GM21423 (cell line): ENCODE measurements around the gene NCOA6.

ENCODE experiments used
- ATAC-seq: cut with Tn5 transposase; IDR thresholded peaks from one replicate; pipeline ENCODE4 v1.9.1; 2021; ENCODE audit warnings: mild to moderate bottlenecking, moderate library complexity; ENCODE audit not compliant: unreplicated experiment

The NCOA6 gene

DNA sequence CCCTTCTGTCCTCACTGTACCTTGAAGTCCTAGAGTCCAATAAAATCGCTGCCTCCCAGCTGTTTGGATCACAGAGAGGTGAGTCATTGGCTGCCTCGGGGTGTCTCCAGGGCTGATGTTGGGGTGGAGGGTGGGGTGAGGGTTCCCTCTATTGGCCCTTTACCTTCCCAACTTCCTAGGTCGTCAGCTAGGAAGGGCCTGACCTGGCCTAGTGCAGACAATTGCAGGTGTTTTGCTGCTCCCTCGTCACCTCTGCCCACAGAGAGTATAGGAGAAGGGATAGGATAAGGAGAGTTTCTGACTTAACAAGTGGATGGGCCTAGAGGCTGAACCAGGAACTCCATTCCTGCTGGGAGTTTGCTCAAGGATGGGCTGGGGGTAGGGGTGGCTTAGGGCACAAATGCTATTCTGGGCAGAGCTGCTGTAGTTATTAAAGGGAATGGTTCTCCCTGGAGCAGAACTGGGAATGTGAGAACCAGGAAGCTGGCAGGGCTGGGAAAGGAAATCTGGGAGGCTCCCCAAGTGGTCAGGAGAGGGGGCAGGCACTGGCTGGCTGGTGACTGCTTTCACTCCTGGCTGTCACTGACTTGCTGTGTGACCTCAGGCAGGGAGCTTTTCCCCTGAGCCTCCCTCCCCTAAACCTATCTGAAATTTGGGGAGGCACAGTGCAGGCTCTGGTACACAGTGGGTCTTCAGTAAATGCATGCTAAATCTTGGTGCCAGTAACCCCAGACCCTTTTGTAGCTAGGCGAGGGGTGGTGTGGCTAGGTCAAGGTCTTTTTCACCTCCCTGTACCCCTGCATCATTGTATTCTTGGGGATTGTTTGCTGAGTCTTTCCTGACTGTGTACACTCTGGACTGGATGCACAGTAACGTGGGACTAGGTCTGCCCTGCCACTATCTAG is 119.8 kb downstream of the NCOA6 start:
- no peak for ATAC-seq

DNA sequence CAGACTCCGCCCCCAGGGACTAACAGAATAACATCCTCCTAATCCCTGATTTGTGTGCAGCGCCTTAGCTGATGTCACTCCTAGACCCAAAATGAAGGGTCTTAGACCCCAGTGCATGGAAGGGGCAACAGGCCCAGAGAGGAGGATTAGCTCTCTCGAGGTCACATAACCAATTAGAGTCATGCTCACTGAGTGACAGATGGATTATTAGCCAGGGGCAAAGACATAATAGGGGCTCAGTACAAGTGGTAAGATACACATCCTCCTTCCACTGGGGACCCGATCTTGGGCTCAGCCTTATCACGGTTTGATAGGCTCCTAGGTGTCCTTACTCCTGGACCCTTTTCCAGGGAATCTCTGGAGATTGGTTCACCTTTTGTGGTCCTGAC is 120.4 kb downstream of the NCOA6 start:
- no peak for ATAC-seq

DNA sequence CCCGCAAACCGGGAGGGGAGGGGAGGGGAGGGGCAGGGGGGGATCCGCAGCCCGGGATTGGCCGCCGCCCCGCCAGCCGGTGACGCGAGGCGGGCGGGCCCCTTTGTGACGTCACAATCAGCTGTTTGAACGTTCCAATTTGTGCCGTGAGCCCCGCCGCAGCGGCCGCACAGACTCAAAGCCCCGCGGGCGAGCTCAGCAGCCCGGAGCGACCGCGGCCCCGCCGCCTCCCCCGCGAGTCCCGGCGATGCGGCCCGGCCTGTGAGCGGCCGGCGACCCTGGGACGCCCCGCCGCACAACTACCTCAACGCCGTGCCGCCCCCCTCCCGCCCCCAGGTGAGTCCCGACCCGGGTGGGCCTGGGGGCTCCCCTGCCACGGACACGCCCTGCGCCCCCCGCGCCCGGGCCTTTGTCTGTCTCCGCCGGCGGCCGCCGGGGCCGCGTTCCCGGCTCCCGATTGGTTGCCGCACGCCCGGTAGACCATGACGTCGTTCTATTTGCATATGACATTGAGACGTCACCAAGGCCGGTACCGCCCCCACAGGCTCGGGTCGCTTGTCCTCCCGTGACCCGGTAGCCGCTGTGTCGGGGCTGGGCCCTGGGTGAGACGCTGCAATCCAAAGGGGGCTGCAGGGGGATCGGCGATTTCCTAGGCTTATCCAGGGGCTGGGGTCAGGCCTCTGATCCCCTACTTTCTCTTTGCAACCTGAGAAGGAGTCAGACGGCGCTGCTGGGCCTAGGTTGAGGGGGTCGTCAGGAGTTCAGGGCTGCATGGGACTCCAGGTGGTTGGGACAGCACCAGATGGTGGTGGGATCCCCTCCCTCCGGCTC is 121.1 kb downstream of the NCOA6 start, which contains the start of gene TP53INP2:
TP53INP2 (plus strand) TSS at position 168 of the 831 bp plus-strand sequence. CDS start 4,396 bp downstream, outside the sequence.
- peak; percentile 51 for ATAC-seq

DNA sequence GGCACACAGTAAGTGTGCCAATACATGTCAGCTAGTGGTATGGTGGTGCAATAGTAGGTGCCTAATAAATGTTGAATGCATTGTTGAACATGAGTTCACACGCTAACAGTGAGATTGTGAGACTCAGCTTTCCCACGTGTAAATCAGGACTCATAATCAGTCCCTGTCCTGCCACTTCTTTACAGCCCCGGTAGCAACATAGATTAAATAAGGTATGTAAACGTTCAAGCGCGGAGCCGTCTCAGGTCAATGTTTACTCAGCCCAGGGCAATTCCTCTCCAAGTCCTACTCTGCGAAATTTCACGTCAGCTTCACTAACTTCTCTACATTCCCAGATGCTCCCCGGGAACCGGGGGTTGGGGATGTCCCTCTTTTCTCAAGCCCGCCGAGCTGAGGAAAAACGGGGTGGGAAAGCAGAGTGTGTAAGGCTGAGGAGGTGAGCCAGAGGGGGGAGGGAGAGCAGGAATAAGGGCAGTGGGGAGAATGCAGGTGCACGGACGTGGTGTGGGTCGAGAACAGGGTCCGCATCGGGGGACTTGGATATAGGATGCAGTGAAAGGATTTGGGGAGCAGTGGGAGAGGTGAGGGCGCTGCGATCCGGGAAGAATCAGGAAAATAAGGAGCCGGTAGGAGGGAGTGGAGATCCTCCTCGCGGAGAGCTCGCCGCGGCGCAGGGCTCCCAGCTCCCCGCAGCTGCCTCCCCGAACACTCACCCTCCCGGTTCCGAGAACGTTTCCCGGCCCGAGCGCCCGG is 121.9 kb downstream of the NCOA6 start:
- no peak for ATAC-seq

DNA sequence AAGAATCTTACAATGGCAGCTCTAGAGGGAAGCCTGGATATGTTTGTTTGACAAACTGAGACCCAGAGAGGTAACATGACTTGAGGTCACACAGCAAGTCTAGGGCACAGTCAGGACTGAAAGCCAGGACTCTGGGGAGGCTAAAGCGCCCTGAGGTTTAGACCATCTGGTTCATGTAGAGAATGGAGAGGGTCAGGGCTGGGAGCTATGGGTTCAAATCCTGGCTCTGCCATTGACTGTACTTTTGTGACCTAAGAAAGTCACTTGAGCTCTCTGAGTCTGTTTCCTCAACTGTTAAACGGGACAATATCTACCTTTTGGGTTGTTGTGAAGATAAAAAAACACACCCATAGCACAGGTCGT is 122.4 kb downstream of the NCOA6 start:
- ATAC-seq, result no peak

DNA sequence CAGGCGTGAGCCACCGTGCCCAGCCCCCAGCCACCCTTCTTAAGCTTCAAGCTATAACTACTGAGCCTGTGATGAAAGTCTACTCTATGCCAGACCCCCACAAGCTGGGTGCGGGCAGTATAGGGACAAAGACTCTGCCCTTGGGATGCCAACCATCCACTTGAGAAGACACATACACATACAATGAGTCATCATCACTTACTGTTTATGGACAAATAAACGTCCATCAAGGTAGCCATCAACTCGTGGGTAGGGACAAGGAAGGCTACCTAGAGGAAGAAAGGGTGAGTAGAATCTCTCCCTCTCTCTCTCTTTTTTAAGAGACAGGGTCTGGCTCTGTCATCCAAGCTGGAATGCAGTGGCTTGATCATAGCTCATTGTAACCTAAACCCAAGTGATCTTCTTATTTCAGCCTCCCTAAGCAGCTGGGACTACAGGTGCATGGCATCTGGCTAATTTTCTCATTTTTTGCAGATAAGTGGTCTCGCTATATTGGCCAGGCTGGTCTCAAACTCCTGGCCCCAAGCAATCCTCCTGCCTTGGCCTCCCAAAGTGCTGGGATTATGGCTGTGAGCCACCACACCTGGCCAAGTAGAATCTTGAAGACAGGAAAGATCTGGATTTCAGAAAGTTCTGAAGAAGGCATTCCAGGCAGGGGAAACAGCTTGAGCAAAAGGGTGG is 123.9 kb downstream of the NCOA6 start:
- ATAC-seq, result no peak

DNA sequence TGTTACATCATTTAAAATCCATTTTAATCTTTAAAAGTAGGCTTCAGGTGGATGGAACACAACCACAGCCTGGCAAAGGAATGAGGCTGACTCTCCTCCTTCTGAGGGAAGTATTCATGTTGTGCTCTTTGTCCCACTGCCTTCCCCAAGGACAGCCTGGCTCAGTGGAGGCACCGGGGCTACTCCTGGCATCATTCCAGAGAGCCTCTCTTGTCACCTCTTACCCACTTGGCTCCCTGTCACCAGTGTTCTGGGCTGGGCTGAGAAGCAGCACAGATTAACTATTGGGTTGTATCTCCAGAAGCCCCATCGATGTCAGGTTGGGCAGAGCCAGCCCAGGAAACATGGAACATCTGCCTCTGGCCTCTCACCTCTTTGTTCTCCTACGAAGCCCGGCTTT is 132.0 kb downstream of the NCOA6 start:
- no peak for ATAC-seq

DNA sequence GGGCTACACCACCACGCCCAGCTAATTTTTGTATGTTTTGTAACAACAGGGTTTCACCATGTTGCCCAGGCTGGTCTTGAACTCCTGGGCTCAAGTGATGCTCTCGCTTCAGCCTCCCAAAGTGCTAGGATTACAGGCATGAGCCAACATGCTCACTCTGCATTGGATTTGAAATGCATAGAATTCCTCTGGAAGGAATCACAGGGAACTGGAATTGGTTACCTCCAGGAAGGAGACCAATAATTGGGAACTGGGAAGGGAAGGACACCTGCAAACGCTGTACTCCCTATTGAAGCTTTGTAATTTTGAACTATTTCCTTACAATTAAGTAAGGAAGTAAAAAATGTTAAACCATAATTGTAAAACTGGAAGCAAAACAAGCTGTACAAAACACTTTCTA is 133.6 kb downstream of the NCOA6 start:
- ATAC-seq, result no peak

DNA sequence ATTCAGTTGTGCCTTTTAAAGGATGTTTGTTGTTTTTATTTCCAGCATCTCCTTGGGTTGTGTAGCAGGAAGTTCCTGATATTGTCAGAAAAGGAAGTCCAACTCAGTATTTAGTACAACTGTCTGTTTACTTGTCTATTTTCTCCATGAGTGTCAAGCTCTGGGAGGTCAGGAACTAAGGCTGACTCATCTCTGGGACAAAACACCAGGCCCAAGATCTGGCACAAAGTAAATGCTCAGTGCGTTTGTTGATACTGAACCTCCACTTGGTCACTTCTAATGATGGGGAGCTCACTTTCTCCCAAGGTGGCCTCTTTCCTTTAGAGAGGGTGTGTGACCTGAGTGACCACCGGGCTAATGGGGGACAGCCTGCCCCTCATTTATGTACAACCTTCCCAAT is 136.0 kb downstream of the NCOA6 start:
- ATAC-seq, result no peak

DNA sequence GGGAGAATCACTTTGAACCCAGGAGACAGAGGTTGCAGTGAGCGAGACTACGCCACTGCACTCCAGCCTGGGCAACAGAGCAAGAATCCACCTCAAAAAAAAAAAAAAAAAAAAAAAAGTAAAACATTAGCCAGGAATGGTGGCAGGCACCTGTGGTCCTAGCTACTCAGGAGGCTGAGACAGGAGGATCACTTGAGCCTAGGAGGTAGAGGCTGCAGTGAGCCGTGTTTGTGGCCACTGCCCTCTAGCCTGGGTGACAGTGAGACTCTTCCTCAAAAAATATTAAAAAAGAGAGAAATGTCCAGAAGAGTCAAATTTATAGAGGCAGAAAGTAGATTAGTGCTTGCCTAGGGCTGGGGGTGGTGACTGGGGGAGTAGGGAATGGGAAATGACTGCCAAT is 141.8 kb downstream of the NCOA6 start:
- no peak for ATAC-seq

DNA sequence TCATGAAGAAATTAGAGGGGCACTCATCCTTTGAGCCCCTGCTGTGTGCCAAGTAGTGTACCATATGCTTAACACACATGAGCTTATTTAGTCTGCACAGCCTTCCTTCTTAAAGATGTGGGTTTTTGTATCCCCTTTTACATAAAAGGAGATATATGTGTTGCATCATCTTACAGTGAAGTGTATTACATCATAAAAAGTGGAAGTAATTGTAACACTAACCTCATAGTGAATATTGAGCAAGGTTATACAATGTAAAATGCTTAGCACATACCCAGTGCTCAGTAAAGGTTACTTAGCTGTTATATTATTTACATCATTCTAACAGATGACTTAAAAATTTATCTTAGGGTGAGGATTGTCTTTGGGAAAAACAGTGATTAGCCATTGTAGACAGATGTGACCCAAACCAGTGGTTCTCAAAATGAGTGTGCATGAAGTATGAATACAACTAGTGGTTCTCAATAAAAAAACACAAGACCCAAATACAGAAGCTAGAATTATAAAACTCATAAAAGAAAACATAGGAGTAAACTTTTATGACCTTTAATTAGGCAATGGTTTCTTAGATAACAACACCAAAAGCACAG is 144.8 kb downstream of the NCOA6 start:
- no peak for ATAC-seq

DNA sequence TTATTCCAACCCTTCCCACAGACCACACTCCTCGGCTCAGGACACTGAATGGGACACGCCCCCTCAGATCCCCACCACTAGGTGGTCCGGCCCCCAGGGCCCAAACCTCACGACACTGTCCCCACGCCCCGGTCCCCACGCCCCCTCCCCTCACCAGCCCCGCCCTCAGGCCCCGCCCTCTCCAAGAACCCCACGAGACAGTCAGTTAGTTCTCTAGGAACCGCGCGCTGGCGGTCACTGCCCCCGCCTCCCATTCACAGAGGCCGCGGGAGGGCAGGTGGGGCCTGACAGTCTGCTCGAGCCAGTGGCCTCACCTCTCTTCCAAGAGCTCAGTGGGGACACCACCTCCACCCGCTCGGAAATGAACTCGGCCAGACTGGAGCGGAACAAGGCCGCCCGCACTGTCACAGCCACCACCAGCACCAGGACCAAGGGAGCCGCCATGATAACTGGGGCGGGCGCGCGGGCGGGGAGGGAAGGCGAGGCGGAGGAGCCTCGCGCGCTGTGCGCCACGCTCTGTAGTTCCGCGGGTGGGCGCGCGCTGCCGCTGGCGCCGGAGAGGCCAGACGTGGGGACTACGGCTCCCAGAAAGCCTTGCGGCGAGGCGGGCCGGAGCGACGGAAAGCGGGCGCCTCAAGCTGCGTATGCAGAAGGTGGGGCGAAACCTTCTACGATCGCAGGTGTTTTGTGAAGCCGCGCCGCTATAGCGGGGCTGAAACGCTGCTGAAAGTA is 148.6 kb downstream of the NCOA6 start, which contains the start of gene PIGU:
PIGU (minus strand) TSS at position 451 of the 732 bp plus-strand sequence; CDS start at position 444, 7 bp downstream.
- peak; percentile 97 for ATAC-seq

DNA sequence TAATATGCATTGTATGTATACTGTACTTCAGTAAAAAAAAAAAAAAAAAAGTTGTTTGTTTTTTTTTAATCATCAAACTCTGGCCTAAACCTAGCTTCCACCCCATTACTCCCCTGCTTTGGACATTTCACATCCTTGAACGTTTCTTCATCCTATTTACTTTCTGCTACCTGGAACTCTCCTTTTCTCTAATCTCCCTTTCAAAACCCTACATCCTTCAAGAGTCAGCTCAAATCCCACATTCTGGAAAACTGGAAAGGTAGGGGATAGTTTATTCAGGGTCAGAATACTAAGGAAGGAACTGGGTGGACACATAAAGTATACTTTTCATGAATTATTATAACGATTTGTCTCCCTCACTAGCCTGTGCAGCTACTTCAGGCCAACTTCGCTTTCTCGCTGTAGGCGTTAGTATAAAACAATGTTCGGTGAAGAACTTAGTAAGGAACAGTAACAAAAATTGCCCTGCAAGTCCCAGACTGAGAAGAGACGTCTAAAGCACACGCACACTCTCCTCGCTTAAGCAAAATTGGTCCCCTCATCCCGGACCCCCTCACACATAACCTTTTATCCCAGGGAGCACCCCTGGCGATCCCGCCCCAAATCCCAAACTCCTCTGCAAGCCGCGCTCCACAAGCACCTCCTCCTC is 149.3 kb downstream of the NCOA6 start:
- no peak for ATAC-seq

DNA sequence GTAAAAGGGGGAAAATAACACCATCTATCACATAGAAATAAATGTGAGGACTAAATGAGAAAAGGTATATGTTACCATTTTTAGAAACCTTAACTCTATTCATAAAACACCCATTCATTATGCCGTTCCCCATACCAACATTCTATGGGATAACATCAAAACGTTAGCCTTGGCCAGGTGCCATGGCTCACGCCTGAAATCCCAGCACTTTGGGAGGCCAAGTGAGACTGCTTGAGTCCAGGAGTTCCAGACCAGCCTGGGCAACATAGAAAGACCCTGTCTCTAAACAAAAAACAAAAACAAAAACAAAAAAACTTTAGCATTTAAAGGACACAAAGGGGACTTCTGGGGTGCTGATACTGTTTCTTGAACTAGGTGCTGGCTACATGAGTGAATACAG is 149.9 kb downstream of the NCOA6 start:
- ATAC-seq, result no peak

DNA sequence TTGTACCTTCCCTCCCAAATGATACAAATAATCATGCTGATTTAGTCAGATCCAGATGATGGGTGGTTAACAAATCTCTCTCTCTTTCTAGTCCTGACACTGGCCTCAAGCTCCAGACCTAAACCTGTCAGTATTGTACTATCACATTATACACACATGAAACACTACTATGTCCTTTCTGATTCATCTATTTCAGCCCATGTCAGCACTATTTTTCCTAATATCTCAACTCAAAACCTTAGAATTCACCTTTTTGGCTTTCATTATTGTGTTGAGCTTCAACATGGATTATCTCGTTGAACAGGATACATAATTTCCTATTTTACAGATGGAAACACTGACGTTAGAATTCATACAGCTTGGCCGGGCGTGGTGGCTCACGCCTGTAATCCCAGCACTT is 152.0 kb downstream of the NCOA6 start:
- ATAC-seq, result no peak

DNA sequence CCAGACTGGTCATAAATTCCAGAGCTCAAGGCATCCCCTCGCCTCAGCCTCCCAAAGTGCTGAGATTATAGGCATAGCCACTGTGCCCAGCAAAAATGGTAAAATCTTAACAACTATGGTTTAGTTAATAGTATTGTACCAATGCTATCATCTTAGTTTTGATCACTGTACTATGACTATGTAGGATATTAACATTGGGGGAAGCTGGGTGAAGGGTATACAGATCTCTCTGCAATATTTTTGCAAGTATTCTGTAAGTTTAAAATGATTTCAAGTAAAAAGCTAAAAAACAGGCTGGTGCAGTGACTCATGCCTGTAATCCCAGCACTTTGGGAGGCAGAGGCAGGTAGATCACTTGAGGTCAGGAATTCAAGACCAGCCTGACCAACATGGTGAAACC is 156.4 kb downstream of the NCOA6 start:
- ATAC-seq, result no peak
